Epithelial cell of proximal tubule (primary cell): ENCODE measurements around the gene EDN2. TPM values are rescaled to one million over a fixed set of nuclear protein-coding genes. Genes with fewer than 3 reads are reported as not detected.

Source experiments
- DNase-seq: peaks from one replicate; pipeline ENCODE4 v3.0.0-alpha.2; 2011; ENCODE audit warnings: low read depth
- H3K4me3 ChIP-seq: 2 replicates; pipeline ENCODE4 v1.5.1; 2011; ENCODE audit warnings: low read depth, mild to moderate bottlenecking, low read length
- total RNA-seq: library from RNA; depleted of rRNA; stranded (reverse); fragments of >200 nt; gene quantifications from 2 replicates; pipeline ENCODE4 v1.2.3, GENCODE V29; 2015
- TF ChIP-seq, protein P1 (sequence below): conservative IDR thresholded peaks from 2 replicates; pipeline ENCODE4 v1.5.1; 2012; ENCODE audit warnings: low read depth, mild to moderate bottlenecking, low read length

The EDN2 gene
- total RNA-seq, 1 donor from 2014 or later, result 6.3 TPM

DNA sequence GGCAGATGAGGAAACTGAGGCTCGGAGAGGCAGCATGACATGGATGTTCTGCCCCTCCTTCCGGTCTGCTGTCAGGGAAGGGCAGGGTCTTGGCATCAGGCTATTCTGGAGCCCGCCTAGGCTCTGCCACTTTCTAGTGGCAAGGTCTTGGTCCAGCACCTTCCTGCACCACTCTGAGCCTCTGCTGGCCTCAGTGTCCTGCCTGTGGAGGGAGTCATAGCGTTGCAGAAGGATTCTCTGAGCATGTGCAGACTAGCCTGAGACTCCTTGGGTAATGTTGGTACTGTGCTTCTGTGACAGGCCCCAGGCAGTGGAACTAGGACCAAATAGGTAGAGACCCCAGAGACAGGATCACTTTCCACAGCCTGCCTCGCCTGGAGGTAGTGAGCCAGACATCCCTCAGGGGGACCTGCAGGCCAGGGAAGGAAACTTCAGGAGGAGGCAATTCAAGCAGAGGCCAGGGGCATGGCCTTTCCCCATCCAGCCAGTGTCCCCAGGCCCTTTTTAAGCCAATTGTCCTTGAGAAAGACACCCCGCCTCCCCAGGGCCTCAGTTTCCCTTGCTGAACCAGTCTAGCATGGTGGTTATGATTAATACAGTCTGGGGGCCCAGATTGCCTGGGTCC lies 10.6 kb downstream of the EDN2 start:
- DNase-seq, result no peak
- H3K4me3 ChIP-seq, result no peak overlapping the region
- TF ChIP-seq, protein P1, sequence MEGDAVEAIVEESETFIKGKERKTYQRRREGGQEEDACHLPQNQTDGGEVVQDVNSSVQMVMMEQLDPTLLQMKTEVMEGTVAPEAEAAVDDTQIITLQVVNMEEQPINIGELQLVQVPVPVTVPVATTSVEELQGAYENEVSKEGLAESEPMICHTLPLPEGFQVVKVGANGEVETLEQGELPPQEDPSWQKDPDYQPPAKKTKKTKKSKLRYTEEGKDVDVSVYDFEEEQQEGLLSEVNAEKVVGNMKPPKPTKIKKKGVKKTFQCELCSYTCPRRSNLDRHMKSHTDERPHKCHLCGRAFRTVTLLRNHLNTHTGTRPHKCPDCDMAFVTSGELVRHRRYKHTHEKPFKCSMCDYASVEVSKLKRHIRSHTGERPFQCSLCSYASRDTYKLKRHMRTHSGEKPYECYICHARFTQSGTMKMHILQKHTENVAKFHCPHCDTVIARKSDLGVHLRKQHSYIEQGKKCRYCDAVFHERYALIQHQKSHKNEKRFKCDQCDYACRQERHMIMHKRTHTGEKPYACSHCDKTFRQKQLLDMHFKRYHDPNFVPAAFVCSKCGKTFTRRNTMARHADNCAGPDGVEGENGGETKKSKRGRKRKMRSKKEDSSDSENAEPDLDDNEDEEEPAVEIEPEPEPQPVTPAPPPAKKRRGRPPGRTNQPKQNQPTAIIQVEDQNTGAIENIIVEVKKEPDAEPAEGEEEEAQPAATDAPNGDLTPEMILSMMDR, result no peak

- TF ChIP-seq, protein P1, result no peak
- H3K4me3 ChIP-seq, result no peak overlapping the region
- DNase-seq, result no peak
Observed at GRCh38 chr1:41471658-41472057, 12.8 kb downstream of the EDN2 start.

DNA sequence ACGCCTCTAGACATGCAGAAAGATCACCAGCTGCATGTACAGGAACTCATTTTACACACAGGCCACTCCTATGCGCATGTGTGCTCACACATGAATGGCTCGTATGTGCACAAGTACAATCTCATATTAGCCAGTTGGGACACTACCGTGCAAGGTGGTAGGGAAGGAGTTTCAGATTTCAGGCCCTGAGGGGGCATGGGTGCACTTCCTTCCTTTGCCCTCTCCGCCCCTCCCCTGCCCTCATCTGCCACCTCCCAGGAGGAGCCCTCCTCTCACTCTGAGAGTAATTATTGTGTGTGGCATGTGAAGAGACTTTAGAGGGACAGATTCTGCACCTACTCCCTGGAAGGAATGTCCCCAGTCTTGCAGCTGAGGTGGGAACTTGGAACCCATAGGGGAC lies 14.8 kb downstream of the EDN2 start:
- H3K4me3 ChIP-seq, result no peak overlapping the region
- no peak for DNase-seq
- TF ChIP-seq, protein P1, result no peak

- no peak for DNase-seq
- TF ChIP-seq, protein P1, result no peak
- no peak overlapping the region for H3K4me3 ChIP-seq
Observed at GRCh38 chr1:41468122-41468762, 16.2 kb downstream of the EDN2 start.

DNA sequence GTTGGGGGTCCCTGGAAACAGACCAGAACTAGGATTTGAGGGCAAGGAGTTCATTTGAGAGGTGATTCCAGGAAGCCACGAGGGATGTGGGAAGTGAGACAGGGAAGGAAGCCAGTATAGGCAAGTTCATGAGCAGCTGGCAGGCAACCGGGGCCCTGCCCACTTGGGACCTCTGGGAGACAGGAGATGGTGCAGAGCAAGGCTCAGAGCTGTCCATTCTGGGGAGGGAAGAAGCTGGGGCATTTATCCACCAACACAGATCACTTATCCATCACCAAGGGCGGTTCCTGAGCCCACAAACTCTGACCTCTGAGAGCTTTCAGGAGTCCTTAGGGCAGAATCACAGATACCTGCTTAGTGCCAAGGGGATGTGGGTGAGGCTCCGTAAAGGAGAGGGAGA lies 16.8 kb downstream of the EDN2 start:
- H3K4me3 ChIP-seq, result no peak overlapping the region
- DNase-seq, result no peak
- TF ChIP-seq, protein P1, result no peak

- TF ChIP-seq, protein P1, result no peak
Observed at GRCh38 chr1:41466146-41466545, 18.3 kb downstream of the EDN2 start.

DNA sequence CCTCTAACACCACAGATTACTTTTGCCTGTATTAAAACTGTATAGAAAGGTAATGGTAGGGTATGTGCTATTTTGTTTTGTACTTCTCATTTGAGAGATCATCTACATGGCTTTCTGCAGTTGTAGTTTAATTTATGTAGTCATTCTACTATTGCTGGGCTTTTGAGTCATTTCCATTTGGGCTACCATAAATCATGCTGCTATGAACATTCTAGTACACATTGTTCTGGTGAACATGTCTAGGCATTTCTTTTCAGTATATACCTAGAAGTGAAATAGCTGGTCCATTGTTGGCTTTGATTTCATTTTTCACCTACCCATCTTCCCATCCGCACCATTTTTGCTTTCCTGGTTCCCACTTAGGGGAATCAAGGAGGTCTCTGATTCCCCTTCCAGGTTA lies 18.7 kb downstream of the EDN2 start:
- no peak for DNase-seq
- TF ChIP-seq, protein P1, result no peak
- no peak overlapping the region for H3K4me3 ChIP-seq

More at GRCh38 chr1:41466146-41466545, 18.3 kb downstream of the EDN2 start:
- no peak for DNase-seq
- no peak overlapping the region for H3K4me3 ChIP-seq
